Ishikawa (cell line): Measurements from ENCODE around the gene SERPINI1.

Experiments
- CEBPB ChIP-seq: IDR thresholded peaks from 2 replicates; pipeline ENCODE4 v1.6.1; 2012
- EGR1 ChIP-seq: IDR thresholded peaks from 2 replicates; pipeline ENCODE4 v1.6.1; 2012
- EP300 ChIP-seq: IDR thresholded peaks from 2 replicates; pipeline ENCODE4 v1.6.1; 2012; ENCODE audit warnings: borderline replicate concordance
- NFIC ChIP-seq: IDR thresholded peaks from 2 replicates; pipeline ENCODE4 v1.6.1; 2012
- RAD21 ChIP-seq: IDR thresholded peaks from 2 replicates; pipeline ENCODE4 v1.6.1; 2012; ENCODE audit warnings: low read depth
- TCF12 ChIP-seq: IDR thresholded peaks from 2 replicates; pipeline ENCODE4 v1.6.1; 2012; ENCODE audit warnings: low read depth
- TEAD4 ChIP-seq: IDR thresholded peaks from 2 replicates; pipeline ENCODE4 v1.6.1; 2012
- YY1 ChIP-seq: IDR thresholded peaks from 2 replicates; pipeline ENCODE4 v1.6.1; 2012; ENCODE audit warnings: low read depth
- TF ChIP-seq, protein P1 (sequence below): IDR thresholded peaks from 2 replicates; pipeline ENCODE4 v1.6.1; 2012
- TF ChIP-seq, protein P2 (sequence below): IDR thresholded peaks from 2 replicates; pipeline ENCODE4 v1.6.1; 2012

DNA sequence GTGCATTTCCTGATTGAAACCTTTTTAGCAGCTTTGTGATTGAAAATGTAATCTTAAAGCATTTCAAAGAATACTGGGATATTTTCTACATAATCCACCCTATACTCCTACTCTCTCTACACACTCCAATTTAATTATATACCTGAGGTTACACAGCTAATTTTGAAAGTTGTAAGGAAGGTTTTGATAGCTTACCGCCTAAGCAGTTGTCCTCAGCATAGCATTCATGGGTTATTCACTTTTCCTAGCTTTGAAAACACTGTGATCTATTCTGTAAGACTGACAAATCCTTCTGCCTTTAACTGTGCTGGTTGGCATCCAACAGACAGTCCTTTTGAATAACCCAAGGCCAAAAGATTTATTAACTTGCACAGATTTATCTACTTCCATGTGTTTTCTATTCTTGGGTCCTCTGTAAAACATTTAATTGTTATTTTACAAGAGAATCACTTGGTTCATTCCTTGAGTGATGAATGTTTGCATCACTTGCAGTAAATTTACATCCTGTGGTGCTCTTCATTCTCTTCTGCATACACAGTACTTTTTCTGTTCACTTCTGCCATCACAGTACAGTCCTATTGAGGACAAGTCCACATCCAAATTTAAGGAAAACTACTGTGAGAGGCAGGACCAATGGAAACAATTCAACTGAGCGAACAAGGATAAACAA lies 44.8 kb downstream of the SERPINI1 start:
- TF ChIP-seq YY1 (no peak), RAD21 (no peak), EGR1 (no peak), EP300 (no peak), TCF12 (no peak), CEBPB (no peak), NFIC (no peak), TEAD4 (no peak)
- TF ChIP-seq, protein P1, sequence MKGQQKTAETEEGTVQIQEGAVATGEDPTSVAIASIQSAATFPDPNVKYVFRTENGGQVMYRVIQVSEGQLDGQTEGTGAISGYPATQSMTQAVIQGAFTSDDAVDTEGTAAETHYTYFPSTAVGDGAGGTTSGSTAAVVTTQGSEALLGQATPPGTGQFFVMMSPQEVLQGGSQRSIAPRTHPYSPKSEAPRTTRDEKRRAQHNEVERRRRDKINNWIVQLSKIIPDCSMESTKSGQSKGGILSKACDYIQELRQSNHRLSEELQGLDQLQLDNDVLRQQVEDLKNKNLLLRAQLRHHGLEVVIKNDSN = no peak
- TF ChIP-seq, protein P2, sequence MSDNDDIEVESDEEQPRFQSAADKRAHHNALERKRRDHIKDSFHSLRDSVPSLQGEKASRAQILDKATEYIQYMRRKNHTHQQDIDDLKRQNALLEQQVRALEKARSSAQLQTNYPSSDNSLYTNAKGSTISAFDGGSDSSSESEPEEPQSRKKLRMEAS = no peak
